Lower leg skin (tissue), 3 donors: ENCODE measurements around the gene PRMT7.

Experiments used
- POLR2A ChIP-seq, 2 donors: fragments of 450-650 bp; IDR thresholded peaks; one replicate each; pipeline ENCODE4 v1.6.1; 2016 to 2017; ENCODE audit warnings: antibody characterized with exemption in 2 of 2, mild to moderate bottlenecking in 1 of 2, moderate library complexity in 1 of 2
- TF ChIP-seq, protein P1 (sequence below), 3 donors: fragments of 450-650 bp; IDR thresholded peaks; one replicate each; pipeline ENCODE4 v1.5.1; 2016; ENCODE audit warnings: antibody characterized with exemption in 3 of 3, mild to moderate bottlenecking in 3 of 3, moderate library complexity in 2 of 3

DNA sequence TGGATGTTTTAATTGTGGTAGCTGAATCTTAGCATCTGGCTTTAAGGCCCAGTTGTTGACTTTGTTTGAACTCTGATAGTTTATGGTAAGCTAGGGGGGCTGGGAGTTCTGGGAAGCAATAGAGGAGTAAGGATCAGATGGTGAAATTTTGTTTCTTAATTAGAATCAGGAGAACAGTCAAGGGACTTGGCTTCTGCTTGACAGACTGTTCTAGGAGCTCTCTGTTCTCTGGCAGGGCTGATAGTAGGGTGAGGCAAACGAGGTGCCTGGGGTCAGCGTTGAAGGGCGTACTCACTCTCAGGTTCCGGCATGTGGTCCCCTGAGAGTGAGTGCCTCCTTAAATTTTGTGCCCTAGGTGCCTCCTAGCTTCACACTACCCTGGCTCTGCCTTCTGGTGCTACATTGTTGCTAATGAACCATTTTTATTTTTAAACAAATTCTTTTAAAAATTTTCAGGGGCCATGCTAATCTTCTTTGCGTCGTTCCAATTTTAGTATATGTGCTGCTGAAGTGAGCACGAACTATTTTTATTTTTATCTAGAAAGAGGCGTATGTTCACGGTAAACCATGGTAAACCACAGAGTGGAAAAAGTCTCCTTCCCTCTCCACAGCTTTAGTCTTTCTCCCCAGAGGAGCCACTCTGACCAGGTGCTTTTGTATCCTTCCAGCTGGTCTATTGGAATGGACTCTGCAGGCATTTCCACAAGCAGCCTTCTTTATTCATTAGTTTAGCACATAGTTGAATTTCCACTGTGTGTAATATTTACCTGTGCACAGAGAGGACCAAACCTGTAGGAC is 26.8 kb upstream of the PRMT7 start:
- TF ChIP-seq, protein P1, sequence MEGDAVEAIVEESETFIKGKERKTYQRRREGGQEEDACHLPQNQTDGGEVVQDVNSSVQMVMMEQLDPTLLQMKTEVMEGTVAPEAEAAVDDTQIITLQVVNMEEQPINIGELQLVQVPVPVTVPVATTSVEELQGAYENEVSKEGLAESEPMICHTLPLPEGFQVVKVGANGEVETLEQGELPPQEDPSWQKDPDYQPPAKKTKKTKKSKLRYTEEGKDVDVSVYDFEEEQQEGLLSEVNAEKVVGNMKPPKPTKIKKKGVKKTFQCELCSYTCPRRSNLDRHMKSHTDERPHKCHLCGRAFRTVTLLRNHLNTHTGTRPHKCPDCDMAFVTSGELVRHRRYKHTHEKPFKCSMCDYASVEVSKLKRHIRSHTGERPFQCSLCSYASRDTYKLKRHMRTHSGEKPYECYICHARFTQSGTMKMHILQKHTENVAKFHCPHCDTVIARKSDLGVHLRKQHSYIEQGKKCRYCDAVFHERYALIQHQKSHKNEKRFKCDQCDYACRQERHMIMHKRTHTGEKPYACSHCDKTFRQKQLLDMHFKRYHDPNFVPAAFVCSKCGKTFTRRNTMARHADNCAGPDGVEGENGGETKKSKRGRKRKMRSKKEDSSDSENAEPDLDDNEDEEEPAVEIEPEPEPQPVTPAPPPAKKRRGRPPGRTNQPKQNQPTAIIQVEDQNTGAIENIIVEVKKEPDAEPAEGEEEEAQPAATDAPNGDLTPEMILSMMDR (IDR thresholded peaks at IDR 0.05): no peak
- no peak for TF ChIP-seq POLR2A (IDR thresholded peaks at IDR 0.05)
